Activated gamma-delta T cell (primary cell): ENCODE data around the gene CUX1.
"Not testable (repeated sequence)": the region's sequence is repeated elsewhere in the genome, so short reads cannot be mapped to it uniquely, and the experiment has no call there.

ENCODE experiments used
- DNase-seq: peaks from one replicate; lab custom pipeline; 2025; lab: John Stamatoyannopoulos, UW

CUX1 gene

GRCh38 chr7:101792682-101793071, 24.7 kb upstream of the CUX1 start:
- not testable (repeated sequence) for DNase-seq

- no peak for DNase-seq
Observed at GRCh38 chr7:101795461-101795860, 22.0 kb upstream of the CUX1 start.

- DNase-seq, result not testable (repeated sequence)
Observed at GRCh38 chr7:101798173-101798572, 19.3 kb upstream of the CUX1 start.

GRCh38 chr7:101803203-101804087, 14.0 kb upstream of the CUX1 start:
- DNase-seq, result no peak

- no peak for DNase-seq
Observed at GRCh38 chr7:101804088-101804963, 13.1 kb upstream of the CUX1 start.

GRCh38 chr7:101804967-101805366, 12.5 kb upstream of the CUX1 start:
- no peak for DNase-seq

GRCh38 chr7:101812595-101812994, 4.8 kb upstream of the CUX1 start:
- no peak for DNase-seq

GRCh38 chr7:101813402-101814019, 3.9 kb upstream of the CUX1 start:
- no peak for DNase-seq

GRCh38 chr7:101814081-101814990, 3.1 kb upstream of the CUX1 start:
- peak; percentile 35 for DNase-seq

- peak; percentile 66 for DNase-seq
Observed at GRCh38 chr7:101814991-101815825, 2.2 kb upstream of the CUX1 start.

- DNase-seq, result peak; percentile 66
Observed at GRCh38 chr7:101815826-101816594, 1.4 kb upstream of the CUX1 start.

- peak; percentile 26 for DNase-seq
Observed at GRCh38 chr7:101816595-101817470, 593 bp upstream of the CUX1 start.

GRCh38 chr7:101818287-101819071, 1.1 kb downstream of the CUX1 start:
- no peak for DNase-seq

- no peak for DNase-seq
Observed at GRCh38 chr7:101819183-101819582, 1.8 kb downstream of the CUX1 start.

- no peak for DNase-seq
Observed at GRCh38 chr7:101819913-101820522, 2.6 kb downstream of the CUX1 start.

GRCh38 chr7:101820703-101821102, 3.3 kb downstream of the CUX1 start:
- no peak for DNase-seq

GRCh38 chr7:101822632-101823031, 5.2 kb downstream of the CUX1 start:
- not testable (repeated sequence) for DNase-seq
